ENCODE measurements around the gene CACNA1C.

DNA sequence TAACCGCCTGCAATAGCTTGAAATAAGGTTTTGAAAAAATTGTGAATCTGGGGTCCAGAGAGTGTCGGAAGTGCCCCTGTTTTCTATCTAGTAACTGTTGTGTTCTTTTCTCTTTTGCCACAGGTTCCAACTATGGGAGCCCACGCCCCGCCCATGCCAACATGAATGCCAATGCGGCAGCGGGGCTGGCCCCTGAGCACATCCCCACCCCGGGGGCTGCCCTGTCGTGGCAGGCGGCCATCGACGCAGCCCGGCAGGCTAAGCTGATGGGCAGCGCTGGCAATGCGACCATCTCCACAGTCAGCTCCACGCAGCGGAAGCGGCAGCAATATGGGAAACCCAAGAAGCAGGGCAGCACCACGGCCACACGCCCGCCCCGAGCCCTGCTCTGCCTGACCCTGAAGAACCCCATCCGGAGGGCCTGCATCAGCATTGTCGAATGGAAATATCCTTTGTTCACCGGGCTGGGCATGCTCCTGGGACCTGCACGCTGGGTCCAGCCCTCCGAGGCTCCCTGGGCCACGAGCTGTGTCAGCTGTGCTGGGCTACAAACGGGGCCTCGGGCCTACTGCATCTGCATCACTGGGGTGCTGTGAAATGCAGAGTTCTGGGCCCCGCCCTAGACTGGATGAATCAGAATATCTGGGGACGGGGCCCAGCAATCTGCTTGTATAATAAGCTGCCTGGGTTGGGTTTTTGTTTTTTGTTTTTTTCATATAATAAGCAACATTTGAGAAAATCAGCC is 62.5 kb downstream of the CACNA1C start:
- no peak for TF ChIP-seq CTCF (IDR thresholded peaks at IDR 0.05)
- no peak for TF ChIP-seq POLR2A (IDR thresholded peaks at IDR 0.05)
